Cardiac muscle cell (in vitro differentiated cells and primary cell): ENCODE data around the gene BAMBI. TPM values are rescaled to one million over a fixed set of nuclear protein-coding genes. Genes with fewer than 3 reads are reported as not detected.

ENCODE experiments used
- DNase-seq, 2 donors: peaks; one replicate each; pipeline versions ENCODE4 v3.0.0 to v3.0.0-alpha.2; 2010 to 2017; ENCODE audit warnings: low read depth in 1 of 2, low spot score in 1 of 2
- H3K27ac ChIP-seq: fragments of 200-600 bp; sonication (generic); 2 replicates; pipeline ENCODE4 v1.5.1; 2016
- H3K27me3 ChIP-seq: fragments of 200-600 bp; sonication (generic); 2 replicates; pipeline ENCODE4 v1.6.0; 2016; ENCODE audit warnings: control low read depth
- H3K36me3 ChIP-seq: fragments of 200-600 bp; sonication (generic); 2 replicates; pipeline ENCODE4 v1.5.1; 2016; ENCODE audit warnings: control low read depth
- H3K4me1 ChIP-seq: fragments of 200-600 bp; sonication (generic); 2 replicates; pipeline ENCODE4 v1.8.1; 2017; ENCODE audit warnings: low read depth, mild to moderate bottlenecking, mixed run types
- H3K4me3 ChIP-seq: fragments of 200-600 bp; sonication (generic); 2 replicates; pipeline ENCODE4 v1.5.1; 2016; ENCODE audit warnings: mild to moderate bottlenecking
- H3K9me3 ChIP-seq: fragments of 200-600 bp; sonication (generic); 2 replicates; pipeline ENCODE4 v1.5.1; 2017; ENCODE audit warnings: low read depth, mild to moderate bottlenecking, control low read depth
- CTCF ChIP-seq: IDR thresholded peaks from 2 replicates; pipeline ENCODE4 v1.5.1; 2012; ENCODE audit warnings: low read depth, mild to moderate bottlenecking, low read length
- polyA plus RNA-seq: library from polyadenylated mRNA; unstranded; fragments of >200 nt; fragmentation: Nextera tagmentation; extraction: Ambion mirVana; gene quantifications from 2 replicates; pipeline ENCODE4 v1.2.1, GENCODE V29; 2016
- total RNA-seq: library from RNA; depleted of rRNA; stranded (reverse); fragments of >200 nt; gene quantifications from 2 replicates; pipeline ENCODE4 v1.2.3, GENCODE V29; 2016

Gene BAMBI
- total and polyA plus RNA-seq, 2 experiments from 2014 or later, result 651 to 1,076 TPM

- H3K4me1 ChIP-seq, result peaks cover 8% of the 10 kb centered on the region
- no peak for TF ChIP-seq CTCF
- no peak overlapping the region for H3K4me3 ChIP-seq
- no peaks in the 10 kb centered on the region for H3K27me3 ChIP-seq
- H3K9me3 ChIP-seq, result no peaks in the 10 kb centered on the region
- no peak overlapping the region for H3K27ac ChIP-seq
- no peaks in the 10 kb centered on the region for H3K36me3 ChIP-seq
- DNase-seq, result no peak
Measured at GRCh38 chr10:28705472-28705871, 28.2 kb downstream of the BAMBI start.

- Histone ChIP-seq H3K4me3 (no peak overlapping the region), H3K9me3 (no peaks in the 10 kb centered on the region), H3K27ac (no peak overlapping the region), H3K4me1 (peaks cover 19% of the 10 kb centered on the region), H3K36me3 (no peaks in the 10 kb centered on the region), H3K27me3 (no peaks in the 10 kb centered on the region)
- DNase-seq, result no peak
- no peak for TF ChIP-seq CTCF
Measured at GRCh38 chr10:28709001-28709710, 31.8 kb downstream of the BAMBI start.

- TF ChIP-seq CTCF, result no peak
- peak in 1 of 2 donors; percentile 76 for DNase-seq
- no peaks in the 10 kb centered on the region for H3K36me3 ChIP-seq
- H3K27ac ChIP-seq, result peak overlapping the region; percentile 80
- no peaks in the 10 kb centered on the region for H3K9me3 ChIP-seq
- peaks cover 31% of the 10 kb centered on the region for H3K4me1 ChIP-seq
- no peak overlapping the region for H3K4me3 ChIP-seq
- H3K27me3 ChIP-seq, result no peaks in the 10 kb centered on the region
Measured at GRCh38 chr10:28710202-28710886, 33.0 kb downstream of the BAMBI start.

- TF ChIP-seq CTCF, result no peak
- Histone ChIP-seq H3K27me3 (no peaks in the 10 kb centered on the region), H3K4me1 (peaks cover 36% of the 10 kb centered on the region), H3K4me3 (no peak overlapping the region), H3K36me3 (no peaks in the 10 kb centered on the region), H3K27ac (peak overlapping the region; percentile 80), H3K9me3 (no peaks in the 10 kb centered on the region)
- no peak for DNase-seq
Measured at GRCh38 chr10:28711041-28711440, 33.7 kb downstream of the BAMBI start.

GRCh38 chr10:28711776-28712175 lies 34.5 kb downstream of the BAMBI start:
- H3K27me3 ChIP-seq, result no peaks in the 10 kb centered on the region
- no peak overlapping the region for H3K4me3 ChIP-seq
- H3K4me1 ChIP-seq, result peaks cover 36% of the 10 kb centered on the region
- TF ChIP-seq CTCF, result no peak
- H3K36me3 ChIP-seq, result no peaks in the 10 kb centered on the region
- no peak overlapping the region for H3K27ac ChIP-seq
- no peak for DNase-seq
- H3K9me3 ChIP-seq, result no peaks in the 10 kb centered on the region
